GM10847 (cell line): ENCODE data around the gene GNAZ.

ENCODE experiments used
- POLR2A ChIP-seq: IDR thresholded peaks from 2 replicates; pipeline ENCODE4 v1.6.1; 2011; ENCODE audit not compliant: insufficient read length; ENCODE audit errors: extremely low read depth

The GNAZ gene

DNA sequence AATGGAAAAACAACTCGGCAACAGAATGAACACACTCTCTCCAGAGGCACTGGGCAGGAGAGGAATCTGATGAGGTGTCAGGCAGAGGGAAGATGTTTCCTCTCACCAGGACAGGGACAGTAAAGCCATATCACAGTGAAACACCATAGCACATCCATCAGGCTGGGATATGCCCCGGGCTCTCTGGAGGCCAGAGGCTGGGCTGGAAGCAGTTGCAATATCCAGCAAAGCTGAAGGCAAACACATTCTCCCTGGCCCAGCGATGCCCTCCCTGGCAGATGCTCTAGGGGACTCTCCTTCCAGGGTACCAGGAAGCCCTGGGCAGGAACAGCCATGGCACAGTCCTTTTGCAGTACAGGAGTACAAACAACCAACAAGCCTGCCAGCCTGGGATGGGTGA, 60.4 kb downstream of the GNAZ start:
- no peak for TF ChIP-seq POLR2A

DNA sequence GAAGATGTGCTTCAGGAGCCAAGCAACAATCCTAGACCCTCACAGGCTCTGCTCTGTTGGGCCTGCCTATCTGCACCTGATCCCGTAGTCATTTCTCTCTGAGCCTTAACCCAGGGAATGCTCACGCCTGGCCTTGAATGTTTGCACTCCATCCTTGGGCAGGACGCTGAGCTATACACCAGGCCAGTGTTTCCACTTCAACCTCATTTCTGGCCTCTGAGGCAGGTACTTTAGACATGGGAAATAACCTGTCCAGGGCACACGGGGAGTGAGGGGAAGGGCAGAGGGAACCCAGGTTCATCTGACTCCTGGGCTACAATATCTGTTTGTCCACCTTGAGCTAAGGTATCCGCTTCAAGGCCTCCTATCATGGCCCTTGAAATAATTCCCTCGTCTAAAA, 61.6 kb downstream of the GNAZ start:
- TF ChIP-seq POLR2A = no peak

DNA sequence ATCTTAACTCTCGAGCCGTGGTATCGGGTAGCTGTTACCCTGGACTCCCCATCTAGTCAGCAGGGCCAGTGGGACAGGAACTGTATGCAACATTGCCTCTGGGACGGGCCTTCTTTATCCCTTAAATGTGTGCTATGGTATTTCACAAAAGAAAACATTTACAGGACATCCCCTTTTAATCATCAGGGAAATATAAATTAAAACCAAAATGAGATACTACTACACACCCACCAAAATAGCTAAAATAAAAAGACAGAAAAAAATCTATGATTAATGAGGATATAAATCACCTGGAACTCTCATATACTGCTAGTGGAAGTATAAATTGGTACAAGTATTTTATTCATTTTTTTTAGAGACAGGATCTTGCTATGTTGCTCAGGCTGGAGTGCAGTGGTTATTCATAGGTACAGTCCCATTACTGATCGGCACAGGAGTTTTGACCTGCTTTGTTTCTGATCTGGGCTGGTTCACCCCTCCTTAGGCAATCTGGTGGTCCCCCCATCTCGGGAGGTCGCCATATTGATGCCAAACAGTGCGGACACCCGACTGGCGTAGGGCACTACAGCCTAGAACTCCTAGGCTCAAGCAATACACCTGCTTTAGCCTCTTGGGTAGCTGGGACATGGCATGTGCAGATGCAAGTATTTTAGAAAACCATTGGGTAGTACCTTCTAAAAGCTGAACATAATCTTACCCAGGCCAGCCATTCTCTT, 62.2 kb downstream of the GNAZ start:
- TF ChIP-seq POLR2A = no peak

DNA sequence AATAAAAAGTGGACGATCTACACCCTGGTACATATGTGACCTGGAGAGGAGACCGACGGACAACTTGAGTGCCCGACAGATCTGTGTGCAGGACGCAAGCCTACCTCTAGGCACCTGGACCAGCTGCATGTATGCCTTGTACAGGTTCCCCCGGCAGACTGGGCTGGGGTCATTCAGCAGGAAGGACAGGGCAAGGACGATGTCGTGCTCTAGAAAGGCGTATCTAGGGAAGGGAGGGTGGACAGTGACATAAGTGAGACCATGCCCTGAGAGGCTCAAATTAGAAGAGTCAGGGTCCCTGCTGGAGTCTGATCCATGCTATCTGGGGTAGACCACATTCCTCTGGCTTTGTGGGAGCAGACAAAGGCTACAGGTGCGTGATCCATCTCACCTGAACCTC, 63.6 kb downstream of the GNAZ start:
- TF ChIP-seq POLR2A = no peak

DNA sequence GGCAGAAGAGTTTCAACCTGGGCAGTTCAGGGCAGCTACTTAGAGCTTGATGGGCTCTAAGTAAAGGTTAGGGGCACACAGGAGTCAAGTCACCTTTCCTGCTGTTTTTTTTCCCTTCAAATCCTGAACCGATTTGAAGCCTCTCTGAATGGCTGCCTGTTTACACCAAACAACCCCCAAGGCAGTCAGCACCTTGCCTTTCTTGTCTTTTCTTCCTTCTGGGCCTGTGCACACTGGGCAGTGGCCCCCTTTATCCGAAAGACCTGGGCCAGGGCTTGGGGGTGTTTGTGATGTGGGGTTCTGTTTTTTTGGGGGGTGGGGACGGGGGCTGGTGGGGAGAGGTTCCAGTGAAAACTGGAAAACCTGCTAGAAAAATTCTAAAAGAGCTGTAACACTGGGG, 67.1 kb downstream of the GNAZ start:
- no peak for TF ChIP-seq POLR2A

DNA sequence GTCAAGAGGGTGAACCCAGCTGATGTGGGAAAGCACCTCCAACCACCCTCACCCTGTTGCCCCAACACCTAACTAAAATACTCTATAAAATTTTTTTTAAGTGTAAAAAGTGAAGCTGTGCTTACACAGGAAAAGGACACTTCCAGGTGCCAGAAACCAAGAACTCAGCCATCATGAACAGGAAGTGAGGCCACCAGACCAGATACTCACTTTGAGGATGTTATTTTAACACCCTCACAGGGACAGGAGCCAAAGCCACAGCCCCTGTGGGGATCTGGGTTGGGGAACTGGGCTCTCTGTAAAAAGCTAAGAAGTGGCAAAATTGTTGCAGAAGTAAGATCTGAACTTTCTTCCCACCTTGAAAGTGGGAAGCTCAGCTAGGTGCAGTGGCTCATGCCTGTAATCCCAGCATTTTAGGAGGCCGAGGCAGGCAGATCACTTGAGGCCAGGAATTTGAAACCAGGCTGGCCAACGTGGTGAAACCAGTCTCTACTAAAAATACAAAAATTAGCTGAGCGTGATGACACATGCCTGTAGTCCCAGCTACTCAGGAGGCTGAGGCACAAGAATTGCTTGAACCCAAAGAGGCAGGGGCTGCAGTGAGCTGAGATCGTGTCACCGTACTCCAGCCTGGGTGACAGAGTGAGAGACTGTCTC, 67.7 kb downstream of the GNAZ start:
- no peak for TF ChIP-seq POLR2A

DNA sequence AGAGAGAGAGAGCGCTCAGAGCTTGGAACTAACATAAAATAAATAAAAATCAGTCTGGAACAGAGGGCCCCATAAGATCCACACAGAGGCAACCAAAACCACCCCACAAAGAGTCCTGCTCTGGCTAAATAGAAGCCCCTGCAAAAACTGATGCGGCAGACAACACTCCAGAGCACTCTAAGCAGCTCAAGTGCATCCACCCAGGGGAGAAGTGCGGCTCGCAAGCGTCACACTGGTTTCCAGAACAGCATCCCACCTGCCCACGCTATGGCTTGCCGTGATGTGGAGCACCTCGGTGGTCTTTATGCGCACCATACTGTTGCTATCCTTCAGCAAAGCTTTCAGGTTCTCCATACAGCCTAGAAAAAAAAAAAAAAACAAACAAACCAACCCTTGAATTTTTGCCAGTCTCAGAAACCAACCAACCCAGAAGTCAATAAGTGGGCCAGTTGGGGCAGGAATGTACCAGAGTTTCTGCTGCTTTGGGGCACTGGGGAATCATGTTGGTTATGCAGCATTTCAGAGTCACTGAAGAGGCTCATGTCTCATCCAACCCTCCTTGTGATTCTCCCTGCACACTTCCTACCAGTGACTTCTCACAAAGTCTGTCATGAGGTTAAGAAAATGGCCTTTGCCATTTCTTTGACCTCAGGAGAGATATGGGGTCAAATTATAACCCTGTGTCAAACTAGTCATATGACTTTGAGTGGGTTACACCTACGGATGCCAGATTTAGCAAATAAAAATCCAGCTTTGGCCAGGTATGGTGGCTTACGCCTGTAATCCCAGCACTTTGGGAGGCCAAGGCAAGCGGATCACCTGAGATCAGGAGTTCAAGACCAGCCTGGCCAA, 68.5 kb downstream of the GNAZ start:
- no peak for TF ChIP-seq POLR2A

DNA sequence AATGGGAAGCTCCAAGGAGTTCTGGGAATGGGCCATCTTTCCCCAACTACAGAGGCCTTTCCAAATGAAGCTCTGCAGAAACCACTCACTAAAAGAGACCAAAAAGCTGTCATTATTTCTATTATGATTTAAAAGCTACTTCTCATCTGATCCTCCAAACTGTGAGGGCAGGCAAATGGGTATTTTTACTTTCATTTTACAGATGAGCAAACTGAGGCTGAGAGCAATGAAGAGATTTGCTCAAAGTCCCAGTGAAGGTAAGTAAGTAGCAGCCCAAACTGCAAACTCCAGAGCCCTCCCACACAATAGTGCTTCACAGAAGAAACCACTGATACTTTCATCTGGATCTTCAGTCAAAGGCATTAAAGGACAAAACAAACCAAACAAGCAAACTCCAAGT, 70.1 kb downstream of the GNAZ start:
- TF ChIP-seq POLR2A = no peak

DNA sequence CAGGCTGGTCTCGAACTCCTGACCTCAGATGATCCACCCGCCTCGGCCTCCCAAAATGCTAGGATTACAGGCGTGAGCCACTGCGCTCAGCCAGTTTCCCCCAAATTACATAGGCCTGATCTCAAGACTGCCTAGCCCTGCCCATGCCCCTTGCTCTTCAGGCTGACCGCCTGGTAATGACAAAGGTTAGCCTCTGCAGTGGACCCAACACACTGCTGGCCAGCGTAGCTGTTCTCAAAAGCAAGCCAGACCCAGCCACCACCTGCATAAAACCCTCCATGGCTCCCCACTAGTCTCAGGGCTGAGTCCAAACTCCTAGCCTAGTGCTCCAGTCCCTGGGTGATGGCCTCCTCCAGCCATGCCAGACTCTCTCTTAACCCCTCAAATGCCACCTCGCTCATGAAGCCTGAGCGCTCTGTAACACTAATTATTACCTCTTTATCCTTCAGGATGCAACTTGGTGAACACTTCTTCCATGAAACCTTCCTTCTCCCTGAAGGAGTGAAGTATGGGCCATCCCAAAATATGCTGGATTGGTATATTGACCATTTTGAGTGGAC, 72.3 kb downstream of the GNAZ start:
- TF ChIP-seq POLR2A = no peak

DNA sequence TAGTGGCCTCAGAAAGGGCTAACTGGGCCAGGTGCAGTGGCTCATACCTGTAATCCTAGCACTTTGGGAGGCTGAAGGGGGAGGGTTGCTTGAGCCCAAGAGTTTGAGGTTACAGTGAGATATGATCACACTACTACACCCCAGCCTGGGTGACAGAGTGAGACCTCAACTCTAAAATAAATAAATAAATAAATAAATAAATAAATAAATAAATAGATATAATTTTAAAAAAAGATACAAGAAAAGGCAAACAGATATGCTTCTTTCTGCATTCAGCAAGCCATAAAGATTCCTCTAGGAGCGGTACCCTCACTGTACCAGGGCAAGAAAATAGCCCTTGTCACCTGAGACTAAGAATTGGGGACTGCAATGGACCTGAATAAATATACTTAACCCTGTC, 72.8 kb downstream of the GNAZ start:
- no peak for TF ChIP-seq POLR2A

DNA sequence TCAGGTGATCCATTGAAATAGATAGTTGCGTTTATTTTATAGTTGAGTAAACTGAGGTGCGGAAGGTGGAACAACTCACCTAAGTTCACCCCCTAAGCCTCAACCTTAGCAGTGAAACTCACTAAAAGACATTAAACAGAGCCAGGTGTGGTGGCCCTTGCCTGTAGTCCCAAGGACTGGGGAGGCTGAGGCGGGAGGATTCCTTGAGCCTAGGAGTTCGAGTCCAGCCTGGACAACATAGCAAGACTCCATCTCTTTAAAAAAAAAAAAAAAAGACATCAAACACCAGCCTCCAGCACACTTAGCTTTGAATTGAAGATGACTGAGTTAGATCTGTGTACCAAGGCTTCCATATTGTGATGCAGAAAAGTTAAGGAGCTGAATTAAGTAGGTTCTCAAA, 74.1 kb downstream of the GNAZ start:
- no peak for TF ChIP-seq POLR2A

DNA sequence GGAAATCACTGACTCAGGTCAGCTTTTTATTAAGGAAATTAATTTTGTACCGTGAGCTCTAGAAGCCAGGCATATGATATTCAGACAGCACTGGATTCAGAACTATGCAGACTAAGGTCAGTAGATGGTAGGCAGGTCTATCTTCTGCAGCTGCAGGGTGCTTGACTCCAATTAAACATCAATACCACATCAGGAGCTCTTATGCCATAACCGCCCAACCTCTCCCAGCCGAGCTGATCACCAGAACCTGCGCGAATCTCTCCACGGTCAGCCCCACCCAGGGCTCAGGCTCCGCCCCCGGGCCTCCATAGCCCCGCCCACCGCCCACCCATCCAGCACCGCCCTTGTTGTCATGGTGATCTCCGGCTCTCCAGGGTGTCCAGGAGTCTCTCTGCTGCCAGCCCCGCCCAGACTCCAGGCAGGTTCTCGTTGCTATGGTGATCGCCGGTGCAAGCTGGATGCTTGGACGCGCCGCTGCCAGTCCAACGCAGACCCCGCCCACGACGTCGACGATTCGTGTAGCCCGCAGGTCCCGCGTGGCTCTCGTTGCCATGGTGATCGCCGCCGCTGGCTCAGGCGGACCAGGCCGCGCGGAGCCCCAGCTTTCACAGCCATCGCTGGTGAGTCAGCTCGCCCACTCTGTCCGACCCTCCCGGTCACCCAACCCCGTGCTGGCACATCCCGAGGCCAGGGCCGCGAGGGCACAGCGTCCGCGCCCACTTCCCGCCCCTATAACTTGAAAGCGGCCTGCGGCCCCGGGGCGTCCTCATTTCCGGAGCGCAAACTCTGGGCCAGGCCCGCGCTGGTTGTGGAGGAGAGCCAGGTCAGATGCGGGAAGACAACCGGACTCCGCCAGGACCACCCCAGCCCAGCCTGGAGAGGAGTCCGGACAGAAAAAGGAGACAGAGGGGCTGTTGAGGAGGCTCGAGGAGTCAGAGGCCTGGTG, 74.9 kb downstream of the GNAZ start, which contains the start of gene RAB36:
TSS of gene RAB36 (plus strand) at position 546 of the 946 bp plus-strand sequence. CDS start 1,140 bp downstream, outside the sequence.
- no peak for TF ChIP-seq POLR2A

DNA sequence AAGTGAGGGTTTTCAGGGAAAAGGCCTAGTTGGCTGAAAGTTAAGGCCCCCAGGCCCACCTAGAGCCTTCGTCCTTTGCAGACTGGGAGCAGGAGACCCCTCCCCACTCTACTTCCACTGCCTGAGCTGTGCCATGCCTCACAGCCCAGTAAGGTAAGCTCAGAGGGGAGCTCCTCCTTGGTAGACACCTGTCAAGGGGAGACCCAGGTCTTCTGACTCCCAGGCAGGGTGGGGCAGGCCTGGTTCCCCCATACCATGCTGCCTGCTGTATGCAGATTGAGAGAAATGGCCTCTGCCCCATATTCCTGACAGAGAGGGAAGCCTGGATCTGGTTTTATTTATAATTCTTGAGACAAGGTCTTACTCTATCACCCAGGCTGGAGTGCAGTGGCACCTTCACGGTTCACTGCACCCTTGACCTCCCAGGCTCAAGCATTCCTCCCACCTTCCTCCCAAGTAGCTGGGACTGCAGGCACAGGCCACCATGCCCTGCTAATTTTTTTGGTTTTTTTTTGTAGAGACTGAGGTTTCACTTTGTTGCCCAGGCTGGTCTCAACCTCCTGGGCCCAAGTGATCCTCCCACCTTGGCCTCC, 75.7 kb downstream of the GNAZ start:
- TF ChIP-seq POLR2A = no peak
